Measurements from ENCODE around the gene B4GALT3.

B4GALT3 gene

GRCh38 chr1:161222175-161223019 lies 45.1 kb upstream of the B4GALT3 start:
- no peak for TF ChIP-seq CTCF (IDR thresholded peaks at IDR 0.05; ENCODE audit: low read depth, low read length)

GRCh38 chr1:161220002-161220401 lies 42.7 kb upstream of the B4GALT3 start:
- no peak for TF ChIP-seq CTCF (IDR thresholded peaks at IDR 0.05; ENCODE audit: low read depth, low read length)
- no peak overlapping the region for H3K4me3 ChIP-seq (ENCODE audit: low read depth, low read length)

More at GRCh38 chr1:161222175-161223019, 45.1 kb upstream of the B4GALT3 start:
- H3K4me3 ChIP-seq (ENCODE audit: low read depth, low read length), result no peak overlapping the region

- no peak overlapping the region for H3K4me3 ChIP-seq (ENCODE audit: low read depth, low read length)
- no peak for TF ChIP-seq CTCF (IDR thresholded peaks at IDR 0.05; ENCODE audit: low read depth, low read length)
Observed at GRCh38 chr1:161219078-161219892, 42.0 kb upstream of the B4GALT3 start.

GRCh38 chr1:161218301-161219077 lies 41.2 kb upstream of the B4GALT3 start:
- H3K4me3 ChIP-seq (ENCODE audit: low read depth, low read length), result no peak overlapping the region
- TF ChIP-seq CTCF (IDR thresholded peaks at IDR 0.05; ENCODE audit: low read depth, low read length), result no peak

- H3K4me3 ChIP-seq (ENCODE audit: low read depth, low read length), result no peak overlapping the region
- TF ChIP-seq CTCF (IDR thresholded peaks at IDR 0.05; ENCODE audit: low read depth, low read length), result no peak
Observed at GRCh38 chr1:161217831-161218230, 40.5 kb upstream of the B4GALT3 start.

GRCh38 chr1:161216945-161217712 lies 39.8 kb upstream of the B4GALT3 start:
- H3K4me3 ChIP-seq (ENCODE audit: low read depth, low read length), result no peak overlapping the region
- TF ChIP-seq CTCF (IDR thresholded peaks at IDR 0.05; ENCODE audit: low read depth, low read length), result no peak

Measured in WI38 (cell line).